Right lobe of liver (tissue), 4 donors: ENCODE results near the gene FLRT1.

Source experiments
- CTCF ChIP-seq, 4 donors: fragments of 200-600 bp in 3 of 4; fragments of 450-650 bp in 1 of 4; IDR thresholded peaks; one replicate each; pipeline versions ENCODE4 v1.5.1 to v1.8.0; 2016 to 2022; ENCODE audit warnings: antibody characterized with exemption in 4 of 4, mild to moderate bottlenecking in 2 of 4
- POLR2A ChIP-seq: fragments of 450-650 bp; IDR thresholded peaks from one replicate; pipeline ENCODE4 v1.6.1; 2017; ENCODE audit warnings: antibody characterized with exemption, mild to moderate bottlenecking
- donor health status: DM: no; HTN: no; CAD: no.
- donor health status: DM: no; HTN: no; CAD: no.
- donor health status: DM: no; HTN: yes; CAD: no.

- no peak for TF ChIP-seq CTCF (IDR thresholded peaks at IDR 0.05)
- TF ChIP-seq POLR2A = no peak
Observed at GRCh38 chr11:64065712-64066111, 30.0 kb downstream of the FLRT1 start.
